KMS-11 (cell line): ENCODE results near the gene STK33.

ENCODE experiments used
- H2AFZ ChIP-seq: fragments of 200-600 bp; sonication (generic); 2 replicates; pipeline ENCODE4 v1.6.1; 2016; ENCODE audit warnings: antibody characterized with exemption, mixed run types, low read depth
- H3K27ac ChIP-seq: fragments of 200-600 bp; sonication (generic); 2 replicates; pipeline ENCODE4 v1.6.1; 2016; ENCODE audit warnings: mild to moderate bottlenecking, mixed run types
- H3K27me3 ChIP-seq: fragments of 200-600 bp; sonication (generic); 2 replicates; pipeline ENCODE4 v1.6.1; 2017; ENCODE audit warnings: mild to moderate bottlenecking, low read depth, mixed run types, moderate library complexity; ENCODE audit not compliant: insufficient read depth
- H3K36me3 ChIP-seq: fragments of 200-600 bp; sonication (generic); 2 replicates; pipeline ENCODE4 v1.6.1; 2017; ENCODE audit warnings: mild to moderate bottlenecking, mixed run types; ENCODE audit not compliant: insufficient read depth
- H3K4me1 ChIP-seq: fragments of 200-600 bp; sonication (generic); 2 replicates; pipeline ENCODE4 v1.6.1; 2016; ENCODE audit warnings: mild to moderate bottlenecking, low read depth, mixed run types; ENCODE audit not compliant: poor library complexity, severe bottlenecking
- H3K4me2 ChIP-seq: fragments of 200-600 bp; sonication (generic); 2 replicates; pipeline ENCODE4 v1.7.0; 2016; ENCODE audit warnings: mild to moderate bottlenecking, mixed run types
- H3K4me3 ChIP-seq: fragments of 200-600 bp; sonication (generic); IDR thresholded peaks from 2 replicates; pipeline ENCODE4 v1.6.1; 2017; ENCODE audit warnings: low read depth, low read length, mixed read lengths; ENCODE audit not compliant: insufficient read depth
- H3K79me2 ChIP-seq: fragments of 200-600 bp; sonication (generic); 2 replicates; pipeline ENCODE4 v1.6.1; 2016; ENCODE audit warnings: low read depth, mixed run types; ENCODE audit not compliant: insufficient read depth
- H3K9ac ChIP-seq: fragments of 200-600 bp; sonication (generic); 2 replicates; pipeline ENCODE4 v1.6.1; 2016; ENCODE audit warnings: mild to moderate bottlenecking, mixed run types
- H4K20me1 ChIP-seq: fragments of 200-600 bp; sonication (generic); 2 replicates; pipeline ENCODE4 v1.6.1; 2016; ENCODE audit warnings: mild to moderate bottlenecking, mixed run types; ENCODE audit not compliant: insufficient read depth
- TF ChIP-seq, protein P1 (sequence below): fragments of 200-600 bp; sonication (generic); conservative IDR thresholded peaks from 2 replicates; pipeline ENCODE4 v1.6.1; 2017; ENCODE audit warnings: low read depth, mild to moderate bottlenecking, antibody characterized with exemption, low read length, moderate library complexity, mixed read lengths

STK33 gene

DNA sequence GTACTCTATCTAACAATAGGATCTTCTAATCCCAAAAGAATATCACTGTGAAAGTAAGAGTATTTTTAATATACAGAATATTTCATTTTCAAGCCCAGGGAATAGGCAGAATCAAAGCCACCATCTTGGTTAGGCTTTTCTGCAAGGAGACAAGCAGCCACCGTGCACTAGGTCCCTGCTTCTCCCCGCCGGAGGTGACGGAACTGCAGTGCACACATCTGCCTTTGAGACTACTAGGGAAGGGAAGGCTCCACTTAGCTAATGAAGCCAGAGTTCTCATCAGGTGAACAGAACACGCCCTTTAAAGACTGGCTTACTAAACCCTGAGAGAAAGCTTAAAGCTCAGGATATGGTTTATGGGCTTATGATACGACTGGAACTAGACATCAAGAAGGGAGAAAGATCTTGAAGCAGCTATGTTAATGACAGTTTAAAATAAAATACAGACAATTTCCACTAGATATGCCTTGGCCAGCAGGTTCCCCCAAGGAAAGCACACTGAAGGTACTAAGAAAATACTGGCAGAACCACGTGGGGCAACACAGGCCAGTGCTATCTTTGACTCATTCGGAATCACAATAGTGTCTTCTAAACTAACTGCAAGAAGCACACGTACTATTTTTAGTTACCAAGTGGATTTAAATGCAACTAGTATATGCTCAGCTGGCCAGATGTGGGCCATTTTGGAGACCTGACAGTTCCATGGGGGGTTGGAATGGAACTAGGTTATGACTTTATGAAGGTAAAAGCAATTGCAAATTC lies 203.0 kb downstream of the STK33 start:
- H3K4me3 ChIP-seq: no peak overlapping the region
- H4K20me1 ChIP-seq: no peaks in the 10 kb centered on the region
- no peak overlapping the region for H2AFZ ChIP-seq
- TF ChIP-seq, protein P1, sequence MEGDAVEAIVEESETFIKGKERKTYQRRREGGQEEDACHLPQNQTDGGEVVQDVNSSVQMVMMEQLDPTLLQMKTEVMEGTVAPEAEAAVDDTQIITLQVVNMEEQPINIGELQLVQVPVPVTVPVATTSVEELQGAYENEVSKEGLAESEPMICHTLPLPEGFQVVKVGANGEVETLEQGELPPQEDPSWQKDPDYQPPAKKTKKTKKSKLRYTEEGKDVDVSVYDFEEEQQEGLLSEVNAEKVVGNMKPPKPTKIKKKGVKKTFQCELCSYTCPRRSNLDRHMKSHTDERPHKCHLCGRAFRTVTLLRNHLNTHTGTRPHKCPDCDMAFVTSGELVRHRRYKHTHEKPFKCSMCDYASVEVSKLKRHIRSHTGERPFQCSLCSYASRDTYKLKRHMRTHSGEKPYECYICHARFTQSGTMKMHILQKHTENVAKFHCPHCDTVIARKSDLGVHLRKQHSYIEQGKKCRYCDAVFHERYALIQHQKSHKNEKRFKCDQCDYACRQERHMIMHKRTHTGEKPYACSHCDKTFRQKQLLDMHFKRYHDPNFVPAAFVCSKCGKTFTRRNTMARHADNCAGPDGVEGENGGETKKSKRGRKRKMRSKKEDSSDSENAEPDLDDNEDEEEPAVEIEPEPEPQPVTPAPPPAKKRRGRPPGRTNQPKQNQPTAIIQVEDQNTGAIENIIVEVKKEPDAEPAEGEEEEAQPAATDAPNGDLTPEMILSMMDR: no peak
- H3K9ac ChIP-seq: no peak overlapping the region
- no peaks in the 10 kb centered on the region for H3K36me3 ChIP-seq
- no peak overlapping the region for H3K4me2 ChIP-seq
- no peak overlapping the region for H3K27ac ChIP-seq
- no peaks in the 10 kb centered on the region for H3K27me3 ChIP-seq
- H3K79me2 ChIP-seq: no peaks in the 10 kb centered on the region
- no peaks in the 10 kb centered on the region for H3K4me1 ChIP-seq

DNA sequence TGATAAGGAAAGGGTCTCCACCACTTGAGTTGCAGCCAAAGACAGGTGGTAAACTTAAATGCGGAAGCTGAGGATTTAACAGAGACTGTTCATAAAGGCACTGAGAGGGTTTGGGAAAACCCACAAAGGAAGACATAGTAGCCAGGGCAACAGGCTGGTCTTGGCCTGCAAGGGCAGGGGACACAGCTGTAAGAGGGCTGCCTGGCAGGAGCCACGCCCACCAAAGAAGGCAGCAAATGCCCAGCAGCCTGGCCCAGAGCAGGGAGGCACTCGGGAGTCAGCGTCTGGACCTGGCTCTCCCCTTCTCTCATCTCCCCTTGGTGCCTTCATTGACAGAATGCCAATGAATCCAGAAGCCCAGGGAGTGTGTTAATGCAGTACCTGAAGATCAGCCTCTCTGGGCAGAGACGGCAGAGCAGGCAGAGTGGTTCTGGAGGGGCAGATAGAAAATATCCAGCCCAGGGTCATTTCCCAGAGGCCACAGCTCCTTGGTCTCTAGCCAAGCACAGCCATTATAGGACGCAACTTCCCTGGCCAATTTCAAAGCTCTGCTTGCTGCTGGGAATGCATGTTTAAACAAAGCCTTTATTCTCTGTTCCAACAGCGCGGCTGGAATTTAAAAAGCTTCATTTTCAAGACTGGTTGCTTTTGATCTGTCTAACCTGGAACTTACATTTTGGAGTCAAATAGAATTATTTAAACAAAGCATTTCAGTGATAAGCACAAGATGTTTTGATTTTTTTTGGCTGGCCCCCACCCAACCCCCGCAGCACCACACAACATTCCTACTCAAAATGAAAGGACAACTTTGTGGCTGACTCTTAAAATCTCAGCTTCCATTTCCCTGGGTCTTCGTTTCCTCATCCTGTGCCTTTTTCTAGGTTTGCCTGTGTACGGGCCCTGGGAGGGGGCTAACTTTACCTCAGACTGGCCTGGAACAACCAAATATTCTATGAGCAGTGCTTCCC lies 204.7 kb downstream of the STK33 start:
- H3K4me2 ChIP-seq: no peak overlapping the region
- TF ChIP-seq, protein P1: no peak
- H3K4me3 ChIP-seq: no peak overlapping the region
- H3K9ac ChIP-seq: no peak overlapping the region
- H3K4me1 ChIP-seq: no peaks in the 10 kb centered on the region
- no peak overlapping the region for H2AFZ ChIP-seq
- H3K27me3 ChIP-seq: no peaks in the 10 kb centered on the region
- H3K79me2 ChIP-seq: no peaks in the 10 kb centered on the region
- no peak overlapping the region for H3K27ac ChIP-seq
- no peaks in the 10 kb centered on the region for H3K36me3 ChIP-seq
- H4K20me1 ChIP-seq: no peaks in the 10 kb centered on the region

DNA sequence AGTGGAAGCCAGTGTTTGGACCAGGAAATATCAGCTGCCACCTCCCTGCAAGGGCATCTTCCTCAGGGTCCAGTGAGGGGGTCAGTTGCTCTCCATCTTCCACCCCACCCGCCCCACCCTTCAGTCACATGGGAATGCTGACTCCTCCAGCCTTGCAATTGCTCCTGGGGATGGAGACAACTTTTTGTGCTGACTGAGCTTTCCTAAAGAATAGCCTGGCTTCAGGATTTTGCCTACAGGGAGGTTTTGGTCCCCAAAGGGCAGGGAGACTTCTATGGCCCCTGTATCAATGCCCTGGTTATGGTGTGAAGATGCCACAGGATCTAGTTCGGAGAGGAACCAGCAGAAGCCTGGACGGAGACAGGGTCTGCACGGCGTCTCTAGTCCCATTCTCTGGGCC lies 206.3 kb downstream of the STK33 start:
- Histone ChIP-seq H2AFZ (no peak overlapping the region), H3K36me3 (no peaks in the 10 kb centered on the region), H4K20me1 (no peaks in the 10 kb centered on the region), H3K4me3 (no peak overlapping the region), H3K79me2 (no peaks in the 10 kb centered on the region), H3K9ac (no peak overlapping the region), H3K4me1 (no peaks in the 10 kb centered on the region), H3K4me2 (no peak overlapping the region), H3K27ac (no peak overlapping the region), H3K27me3 (no peaks in the 10 kb centered on the region)
- TF ChIP-seq, protein P1: no peak

DNA sequence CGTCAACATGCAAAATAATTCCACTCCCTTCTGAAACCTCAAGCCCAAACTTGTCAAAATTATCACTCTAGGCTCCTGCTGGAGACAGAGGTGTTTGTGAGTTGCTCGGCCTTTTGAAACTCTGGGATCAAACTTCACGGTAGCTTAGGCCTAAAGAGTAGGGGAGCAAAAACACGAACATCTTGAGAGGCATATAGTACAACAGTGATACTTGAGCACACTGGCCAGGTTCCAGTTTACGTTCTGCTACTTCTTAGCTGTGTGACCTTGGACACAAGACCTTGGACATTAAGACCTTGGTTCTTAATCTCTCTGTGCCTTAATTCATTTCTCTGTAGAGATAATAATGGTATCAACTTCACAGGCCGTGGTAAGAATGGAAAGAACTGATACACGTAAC lies 206.9 kb downstream of the STK33 start:
- TF ChIP-seq, protein P1: no peak
- H3K79me2 ChIP-seq: no peaks in the 10 kb centered on the region
- H3K27ac ChIP-seq: no peak overlapping the region
- no peaks in the 10 kb centered on the region for H3K36me3 ChIP-seq
- no peak overlapping the region for H3K9ac ChIP-seq
- no peaks in the 10 kb centered on the region for H3K4me1 ChIP-seq
- H2AFZ ChIP-seq: no peak overlapping the region
- no peaks in the 10 kb centered on the region for H4K20me1 ChIP-seq
- no peak overlapping the region for H3K4me2 ChIP-seq
- no peak overlapping the region for H3K4me3 ChIP-seq
- no peaks in the 10 kb centered on the region for H3K27me3 ChIP-seq
